ENCODE measurements around the gene ZNF484.
"Not testable (repeated sequence)": the region's sequence is repeated elsewhere in the genome, so short reads cannot be mapped to it uniquely, and the experiment has no call there.

The ZNF484 gene

GRCh38 chr9:92877531-92878430 is at the start of gene ZNF484:
ZNF484 (minus strand) TSS chr9:92878038; CDS start chr9:92875029, 3,009 bp downstream.
- DNase-seq = peak; percentile 62

GRCh38 chr9:92920437-92920836 is 42.6 kb upstream of the ZNF484 start:
- DNase-seq = no peak

GRCh38 chr9:92917176-92917800 is 39.5 kb upstream of the ZNF484 start:
- no peak for DNase-seq

- no peak for DNase-seq
These were observed 34.0 kb upstream of the ZNF484 start for GRCh38 chr9:92911511-92912475.

- not testable (repeated sequence) for DNase-seq
These were observed 27.3 kb upstream of the ZNF484 start for GRCh38 chr9:92905137-92905536.

- DNase-seq = no peak
These were observed 19.5 kb upstream of the ZNF484 start for GRCh38 chr9:92897323-92897722.

GRCh38 chr9:92895812-92896436 is 18.1 kb upstream of the ZNF484 start:
- DNase-seq = no peak

GRCh38 chr9:92894711-92895362 is 17.0 kb upstream of the ZNF484 start:
- no peak for DNase-seq

- DNase-seq = not testable (repeated sequence)
These were observed 16.2 kb upstream of the ZNF484 start for GRCh38 chr9:92893916-92894610.

GRCh38 chr9:92892276-92892675 is 14.4 kb upstream of the ZNF484 start:
- not testable (repeated sequence) for DNase-seq

- no peak for DNase-seq
These were observed 12.9 kb upstream of the ZNF484 start for GRCh38 chr9:92890761-92891160.

GRCh38 chr9:92887880-92888338 is 10.1 kb upstream of the ZNF484 start:
- DNase-seq = no peak

- not testable (repeated sequence) for DNase-seq
These were observed 9.2 kb upstream of the ZNF484 start for GRCh38 chr9:92886846-92887610.

- not testable (repeated sequence) for DNase-seq
These were observed 6.0 kb upstream of the ZNF484 start for GRCh38 chr9:92883666-92884405.

GRCh38 chr9:92882276-92882675 is 4.4 kb upstream of the ZNF484 start:
- no peak for DNase-seq

- no peak for DNase-seq
These were observed 2.5 kb downstream of the ZNF484 start for GRCh38 chr9:92875373-92875772.

- DNase-seq = no peak
These were observed 7.5 kb downstream of the ZNF484 start for GRCh38 chr9:92870289-92870688.

GRCh38 chr9:92866600-92866999 is 11.2 kb downstream of the ZNF484 start:
- DNase-seq = not testable (repeated sequence)

GRCh38 chr9:92864152-92864551 is 13.7 kb downstream of the ZNF484 start:
- no peak for DNase-seq

GRCh38 chr9:92860867-92861266 is 17.0 kb downstream of the ZNF484 start:
- DNase-seq = no peak
